Measurements from ENCODE around the gene STIMATE.
A peak's percentile ranks its signal among the peaks of the same experiment; 100 is the strongest.

STIMATE gene

GRCh38 chr3:52891615-52892081, 5.7 kb downstream of the STIMATE start:
- Histone ChIP-seq H3F3A (ENCODE audit: insufficient read depth, low read length) (no peaks in the 10 kb centered on the region), H3K9me2 (ENCODE audit: low read depth, low read length) (no peaks in the 10 kb centered on the region), H2AFZ (ENCODE audit: low read length) (no peak overlapping the region), H3K9ac (ENCODE audit: low read length) (peak overlapping the region; percentile 30; the same call in 1 of the 2 replicates), H3K27ac (ENCODE audit: low read depth, low read length, poor library complexity, severe bottlenecking) (peak overlapping the region; percentile 57), H3K4me1 (ENCODE audit: insufficient read depth, low read length, severe bottlenecking) (peaks cover 56% of the 10 kb centered on the region), H3K9me3 (ENCODE audit: low read length) (no peaks in the 10 kb centered on the region), H3K27me3 (ENCODE audit: insufficient read depth, low read length) (no peaks in the 10 kb centered on the region), H3K4me2 (ENCODE audit: low read length) (peak overlapping the region; percentile 71; the same call in 1 of the 2 replicates), H3K79me2 (ENCODE audit: insufficient read depth, low read length) (peaks cover 19% of the 10 kb centered on the region; the same call in 1 of the 2 replicates), H3K4me3 (ENCODE audit: low read depth, low read length, poor library complexity, severe bottlenecking) (no peak overlapping the region), H3K36me3 (ENCODE audit: insufficient read depth, low read length) (peaks cover 12% of the 10 kb centered on the region; the same call in 1 of the 2 replicates), H4K20me1 (ENCODE audit: insufficient read depth, low read length) (no peaks in the 10 kb centered on the region)
- no peak for TF ChIP-seq CTCF (IDR thresholded peaks at IDR 0.05; ENCODE audit: low read length)
- no peak for TF ChIP-seq EZH2 (IDR thresholded peaks at IDR 0.05; ENCODE audit: borderline replicate concordance, low read length)

- no peak for TF ChIP-seq CTCF (IDR thresholded peaks at IDR 0.05; ENCODE audit: low read length)
- no peak for TF ChIP-seq EZH2 (IDR thresholded peaks at IDR 0.05; ENCODE audit: borderline replicate concordance, low read length)
Measured at GRCh38 chr3:52891164-52891563, 6.2 kb downstream of the STIMATE start.

GRCh38 chr3:52890735-52891134, 6.6 kb downstream of the STIMATE start:
- no peak for TF ChIP-seq EZH2 (IDR thresholded peaks at IDR 0.05; ENCODE audit: borderline replicate concordance, low read length)
- no peak for TF ChIP-seq CTCF (IDR thresholded peaks at IDR 0.05; ENCODE audit: low read length)
- no peak overlapping the region for H3K4me2 ChIP-seq (ENCODE audit: low read length)
- no peaks in the 10 kb centered on the region for H3K9me2 ChIP-seq (ENCODE audit: low read depth, low read length)
- H3K9me3 ChIP-seq (ENCODE audit: low read length) = no peaks in the 10 kb centered on the region
- H3K4me3 ChIP-seq (ENCODE audit: low read depth, low read length, poor library complexity, severe bottlenecking) = no peak overlapping the region
- H2AFZ ChIP-seq (ENCODE audit: low read length) = no peak overlapping the region
- H4K20me1 ChIP-seq (ENCODE audit: insufficient read depth, low read length) = no peaks in the 10 kb centered on the region
- H3K4me1 ChIP-seq (ENCODE audit: insufficient read depth, low read length, severe bottlenecking) = peaks cover 47% of the 10 kb centered on the region
- H3K27me3 ChIP-seq (ENCODE audit: insufficient read depth, low read length) = no peaks in the 10 kb centered on the region
- H3K79me2 ChIP-seq (ENCODE audit: insufficient read depth, low read length) = peaks cover 17% of the 10 kb centered on the region; the same call in 1 of the 2 replicates
- H3K36me3 ChIP-seq (ENCODE audit: insufficient read depth, low read length) = peaks cover 20% of the 10 kb centered on the region
- no peak overlapping the region for H3K9ac ChIP-seq (ENCODE audit: low read length)
- H3K27ac ChIP-seq (ENCODE audit: low read depth, low read length, poor library complexity, severe bottlenecking) = no peak overlapping the region
- no peaks in the 10 kb centered on the region for H3F3A ChIP-seq (ENCODE audit: insufficient read depth, low read length)

More at GRCh38 chr3:52891164-52891563, 6.2 kb downstream of the STIMATE start:
- no peak overlapping the region for H3K4me3 ChIP-seq (ENCODE audit: low read depth, low read length, poor library complexity, severe bottlenecking)
- no peaks in the 10 kb centered on the region for H3K9me2 ChIP-seq (ENCODE audit: low read depth, low read length)
- peaks cover 51% of the 10 kb centered on the region for H3K4me1 ChIP-seq (ENCODE audit: insufficient read depth, low read length, severe bottlenecking)
- peaks cover 15% of the 10 kb centered on the region for H3K36me3 ChIP-seq (ENCODE audit: insufficient read depth, low read length)
- H3K9ac ChIP-seq (ENCODE audit: low read length) = no peak overlapping the region; the same call in 1 of the 2 replicates
- no peak overlapping the region for H2AFZ ChIP-seq (ENCODE audit: low read length)
- no peaks in the 10 kb centered on the region for H3K9me3 ChIP-seq (ENCODE audit: low read length)
- H3F3A ChIP-seq (ENCODE audit: insufficient read depth, low read length) = no peaks in the 10 kb centered on the region
- H3K27me3 ChIP-seq (ENCODE audit: insufficient read depth, low read length) = no peaks in the 10 kb centered on the region
- H3K4me2 ChIP-seq (ENCODE audit: low read length) = peak overlapping the region; percentile 71; the same call in 1 of the 2 replicates
- no peaks in the 10 kb centered on the region for H4K20me1 ChIP-seq (ENCODE audit: insufficient read depth, low read length)
- peaks cover 17% of the 10 kb centered on the region; the same call in 1 of the 2 replicates for H3K79me2 ChIP-seq (ENCODE audit: insufficient read depth, low read length)
- peak overlapping the region; percentile 57 for H3K27ac ChIP-seq (ENCODE audit: low read depth, low read length, poor library complexity, severe bottlenecking)
